HepG2 (cell line): ENCODE results near the gene CARS2. TPM values are rescaled to one million over a fixed set of nuclear protein-coding genes. Genes with fewer than 3 reads are reported as not detected.

Experiments
- ASH2L ChIP-seq: fragments of 300-600, 200-600 bp; sonication (generic); IDR thresholded peaks from 2 replicates; pipeline ENCODE4 v1.7.0; 2017; ENCODE audit warnings: low read depth, mild to moderate bottlenecking, moderate library complexity, mixed read lengths, low read length; ENCODE audit not compliant: insufficient read length
- ATAD3A ChIP-seq: sonication (generic); formaldehyde crosslinking; IDR thresholded peaks from 2 replicates; pipeline ENCODE4 v1.4.0; 2020; ENCODE audit warnings: missing genetic modification reagents
- DR1 ChIP-seq: sonication (generic); formaldehyde crosslinking; IDR thresholded peaks from 2 replicates; pipeline ENCODE4 v1.8.0; 2021; ENCODE audit warnings: mild to moderate bottlenecking, missing genetic modification reagents, inconsistent platforms
- ELF3 ChIP-seq: IDR thresholded peaks from 2 replicates; pipeline ENCODE4 v1.6.1; 2016; ENCODE audit warnings: missing genetic modification reagents, missing compliant biosample characterization
- FOXP1 ChIP-seq, 2 experiments: fragments of 450-650 bp in 1 of 2; IDR thresholded peaks; 2 replicates each; pipeline ENCODE4 v1.6.1; 2017 to 2018; ENCODE audit warnings: antibody characterized with exemption in 1 of 2
- GTF2F1 ChIP-seq: fragments of 150-350 bp; IDR thresholded peaks from 2 replicates; pipeline ENCODE4 v1.6.1; 2014; ENCODE audit warnings: low read length
- ISX ChIP-seq: sonication (generic); formaldehyde crosslinking; conservative IDR thresholded peaks from 2 replicates; pipeline ENCODE4 v1.5.0; 2020; ENCODE audit warnings: missing genetic modification reagents
- RCOR2 ChIP-seq: IDR thresholded peaks from 2 replicates; pipeline ENCODE4 v1.6.1; 2016; ENCODE audit warnings: missing biosample characterization, missing genetic modification reagents
- REXO4 ChIP-seq: sonication (generic); formaldehyde crosslinking; IDR thresholded peaks from 2 replicates; pipeline ENCODE4 v1.8.0; 2022; ENCODE audit warnings: missing genetic modification reagents, mild to moderate bottlenecking, borderline replicate concordance
- TEAD3 ChIP-seq: optimal IDR thresholded peaks from 2 replicates; pipeline ENCODE3; 2016; ENCODE audit warnings: borderline replicate concordance
- ZBTB38 ChIP-seq: sonication (generic); formaldehyde crosslinking; IDR thresholded peaks from 2 replicates; pipeline ENCODE4 v1.5.1; 2020; ENCODE audit warnings: mild to moderate bottlenecking, missing genetic modification reagents
- ZBTB8A ChIP-seq: sonication (generic); formaldehyde crosslinking; IDR thresholded peaks from 2 replicates; pipeline ENCODE4 v1.4.0; 2020; ENCODE audit warnings: mild to moderate bottlenecking, low read depth, missing genetic modification reagents, borderline replicate concordance
- ZFP90 ChIP-seq: sonication (generic); formaldehyde crosslinking; IDR thresholded peaks from 2 replicates; pipeline ENCODE4 v1.8.0; 2022; ENCODE audit warnings: missing genetic modification reagents, mild to moderate bottlenecking, inconsistent platforms, borderline replicate concordance
- ZNF12 ChIP-seq: sonication (generic); formaldehyde crosslinking; IDR thresholded peaks from 2 replicates; pipeline ENCODE4 v1.5.0; 2020; ENCODE audit warnings: missing genetic modification reagents
- ZNF354B ChIP-seq: sonication (generic); formaldehyde crosslinking; IDR thresholded peaks from 2 replicates; pipeline ENCODE4 v1.8.0; 2022; ENCODE audit warnings: mild to moderate bottlenecking, missing genetic modification reagents
- ZNF468 ChIP-seq: sonication (generic); formaldehyde crosslinking; IDR thresholded peaks from 2 replicates; pipeline ENCODE4 v1.8.0; 2022; ENCODE audit warnings: mild to moderate bottlenecking, moderate library complexity, missing genetic modification reagents
- ZNF788 ChIP-seq: sonication (generic); formaldehyde crosslinking; IDR thresholded peaks from 2 replicates; pipeline ENCODE4 v1.5.0; 2020; ENCODE audit warnings: mild to moderate bottlenecking, missing genetic modification reagents, borderline replicate concordance
- polyA plus RNA-seq, 8 experiments: library from polyadenylated mRNA; depleted of rRNA in 3 of 8; stranded (reverse) in 7 of 8; unstranded in 1 of 8; fragments of >200 nt; fragmentation: Illumina TruSeq in 4 of 8; extraction: Trizol in 4 of 8; gene quantifications; 2 replicates each; pipeline versions ENCODE4 v1.2.1 to v1.2.3, GENCODE V29; 2011 to 2016; ENCODE audit warnings: low read depth in 4 of 8, missing spikeins in 1 of 8, mixed read lengths in 1 of 8; ENCODE audit not compliant: insufficient read depth in 1 of 8
- total RNA-seq, 5 experiments: library from RNA; depleted of rRNA; stranded (reverse); fragments of >200 nt; fragmentation: Illumina TruSeq; extraction: Trizol; gene quantifications; 2 replicates each; pipeline ENCODE4 v1.2.3, GENCODE V29; 2016; ENCODE audit warnings: low read depth in 1 of 5
- TF ChIP-seq, protein P1 (sequence below): conservative IDR thresholded peaks from 2 replicates; pipeline ENCODE4 v1.6.1; 2018; ENCODE audit warnings: missing genetic modification reagents
- TF ChIP-seq, protein P2 (sequence below): sonication (generic); formaldehyde crosslinking; IDR thresholded peaks from 2 replicates; pipeline ENCODE4 v1.8.0; 2022; ENCODE audit warnings: missing genetic modification reagents, low read depth, mild to moderate bottlenecking, borderline replicate concordance
- TF ChIP-seq, protein P3 (sequence below): fragments of 450-650 bp; IDR thresholded peaks from 2 replicates; pipeline ENCODE4 v1.6.1; 2016
- TF ChIP-seq, protein P4 (sequence below): IDR thresholded peaks from 2 replicates; pipeline ENCODE4 v1.6.1; 2016; ENCODE audit warnings: low read depth, control low read depth
- TF ChIP-seq, protein P5 (sequence below): sonication (generic); formaldehyde crosslinking; IDR thresholded peaks from 2 replicates; pipeline ENCODE4 v1.8.1; 2023; ENCODE audit warnings: missing genetic modification reagents, inconsistent platforms, borderline replicate concordance
- TF ChIP-seq, protein P6 (sequence below): IDR thresholded peaks from 2 replicates; pipeline ENCODE4 v1.6.1; 2016

The CARS2 gene
- total and polyA plus RNA-seq, 2 of the 13 experiments (the other 11 are each of a cell fraction or from before 2014, with no cell fraction given), result 41.1 to 59.3 TPM

DNA sequence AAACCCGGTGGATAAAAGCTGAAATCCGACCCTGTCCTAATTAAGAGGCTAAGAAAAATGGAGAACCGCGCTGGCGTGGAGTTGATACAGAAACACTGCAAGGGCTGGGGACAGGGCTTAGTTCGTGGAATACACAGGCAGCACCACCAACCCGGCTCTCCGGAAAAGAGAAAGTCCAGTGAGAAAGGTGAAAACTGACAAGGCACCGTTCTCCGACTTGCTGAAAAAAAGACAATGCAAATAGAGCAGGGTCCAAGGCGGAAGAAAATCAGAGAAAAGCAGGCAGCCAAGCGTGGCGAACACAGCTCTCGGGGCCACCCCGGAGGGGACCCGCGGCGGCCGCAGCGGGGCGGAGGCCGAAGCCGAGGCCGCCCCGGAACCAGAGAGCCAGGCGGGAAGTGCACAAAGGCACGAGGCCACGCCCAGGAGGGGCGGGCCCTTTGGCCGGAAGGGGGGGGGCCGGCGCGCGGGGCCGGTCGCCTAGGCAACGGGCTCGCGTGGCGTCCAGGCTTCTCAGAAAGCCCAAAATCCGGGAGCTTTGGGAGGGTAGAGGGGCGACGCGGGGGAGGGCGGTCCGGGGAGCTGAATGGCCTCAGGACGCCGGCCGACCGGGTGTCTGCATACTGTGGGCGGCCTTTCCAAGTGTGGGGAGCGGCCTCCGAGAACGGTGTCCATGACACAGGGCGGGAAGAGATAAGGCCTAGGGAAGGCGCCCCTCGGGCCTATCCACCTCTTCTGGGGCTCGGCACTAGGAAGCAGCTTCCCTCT is 6.3 kb upstream of the CARS2 start (continued):
- TF ChIP-seq, protein P1, sequence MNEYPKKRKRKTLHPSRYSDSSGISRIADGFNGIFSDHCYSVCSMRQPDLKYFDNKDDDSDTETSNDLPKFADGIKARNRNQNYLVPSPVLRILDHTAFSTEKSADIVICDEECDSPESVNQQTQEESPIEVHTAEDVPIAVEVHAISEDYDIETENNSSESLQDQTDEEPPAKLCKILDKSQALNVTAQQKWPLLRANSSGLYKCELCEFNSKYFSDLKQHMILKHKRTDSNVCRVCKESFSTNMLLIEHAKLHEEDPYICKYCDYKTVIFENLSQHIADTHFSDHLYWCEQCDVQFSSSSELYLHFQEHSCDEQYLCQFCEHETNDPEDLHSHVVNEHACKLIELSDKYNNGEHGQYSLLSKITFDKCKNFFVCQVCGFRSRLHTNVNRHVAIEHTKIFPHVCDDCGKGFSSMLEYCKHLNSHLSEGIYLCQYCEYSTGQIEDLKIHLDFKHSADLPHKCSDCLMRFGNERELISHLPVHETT (CRISPR knock-in tag), result peak; percentile 93
- no peak for TF ChIP-seq ZNF354B (CRISPR knock-in tag)
- no peak for TF ChIP-seq ZNF468 (CRISPR knock-in tag)
- TF ChIP-seq ISX (CRISPR knock-in tag), result no peak
- TF ChIP-seq ASH2L, result peak; percentile 83
- no peak for TF ChIP-seq TEAD3 (CRISPR knock-in tag)
- TF ChIP-seq, protein P2, sequence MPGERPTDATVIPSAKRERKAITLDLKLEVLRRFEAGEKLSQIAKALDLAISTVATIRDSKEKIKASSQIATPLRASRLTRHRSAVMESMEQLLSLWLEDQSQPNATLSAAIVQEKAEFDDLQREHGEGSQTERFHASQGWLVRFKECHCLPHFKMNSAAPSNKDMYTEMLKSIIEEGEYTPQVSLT, result no peak
- TF ChIP-seq RCOR2 (CRISPR knock-in tag), result no peak
- TF ChIP-seq ZFP90, result peak; percentile 36; the same call in 1 of the 2 replicates
- TF ChIP-seq ELF3 (CRISPR knock-in tag), result peak; percentile 68
- no peak for TF ChIP-seq ZBTB8A
- TF ChIP-seq, protein P3, sequence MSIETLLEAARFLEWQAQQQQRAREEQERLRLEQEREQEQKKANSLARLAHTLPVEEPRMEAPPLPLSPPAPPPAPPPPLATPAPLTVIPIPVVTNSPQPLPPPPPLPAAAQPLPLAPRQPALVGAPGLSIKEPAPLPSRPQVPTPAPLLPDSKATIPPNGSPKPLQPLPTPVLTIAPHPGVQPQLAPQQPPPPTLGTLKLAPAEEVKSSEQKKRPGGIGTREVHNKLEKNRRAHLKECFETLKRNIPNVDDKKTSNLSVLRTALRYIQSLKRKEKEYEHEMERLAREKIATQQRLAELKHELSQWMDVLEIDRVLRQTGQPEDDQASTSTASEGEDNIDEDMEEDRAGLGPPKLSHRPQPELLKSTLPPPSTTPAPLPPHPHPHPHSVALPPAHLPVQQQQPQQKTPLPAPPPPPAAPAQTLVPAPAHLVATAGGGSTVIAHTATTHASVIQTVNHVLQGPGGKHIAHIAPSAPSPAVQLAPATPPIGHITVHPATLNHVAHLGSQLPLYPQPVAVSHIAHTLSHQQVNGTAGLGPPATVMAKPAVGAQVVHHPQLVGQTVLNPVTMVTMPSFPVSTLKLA, result peak; percentile 38; the same call in 1 of the 2 replicates
- no peak for TF ChIP-seq FOXP1 (IDR thresholded peaks at IDR 0.05)
- no peak for TF ChIP-seq FOXP1 (CRISPR knock-in tag; IDR thresholded peaks at IDR 0.05)
- TF ChIP-seq, protein P4, sequence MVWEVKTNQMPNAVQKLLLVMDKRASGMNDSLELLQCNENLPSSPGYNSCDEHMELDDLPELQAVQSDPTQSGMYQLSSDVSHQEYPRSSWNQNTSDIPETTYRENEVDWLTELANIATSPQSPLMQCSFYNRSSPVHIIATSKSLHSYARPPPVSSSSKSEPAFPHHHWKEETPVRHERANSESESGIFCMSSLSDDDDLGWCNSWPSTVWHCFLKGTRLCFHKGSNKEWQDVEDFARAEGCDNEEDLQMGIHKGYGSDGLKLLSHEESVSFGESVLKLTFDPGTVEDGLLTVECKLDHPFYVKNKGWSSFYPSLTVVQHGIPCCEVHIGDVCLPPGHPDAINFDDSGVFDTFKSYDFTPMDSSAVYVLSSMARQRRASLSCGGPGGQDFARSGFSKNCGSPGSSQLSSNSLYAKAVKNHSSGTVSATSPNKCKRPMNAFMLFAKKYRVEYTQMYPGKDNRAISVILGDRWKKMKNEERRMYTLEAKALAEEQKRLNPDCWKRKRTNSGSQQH (CRISPR knock-in tag), result 0 out of 2 replicates have a peak, but pooled peaks have one; percentile 37
- TF ChIP-seq, protein P5, sequence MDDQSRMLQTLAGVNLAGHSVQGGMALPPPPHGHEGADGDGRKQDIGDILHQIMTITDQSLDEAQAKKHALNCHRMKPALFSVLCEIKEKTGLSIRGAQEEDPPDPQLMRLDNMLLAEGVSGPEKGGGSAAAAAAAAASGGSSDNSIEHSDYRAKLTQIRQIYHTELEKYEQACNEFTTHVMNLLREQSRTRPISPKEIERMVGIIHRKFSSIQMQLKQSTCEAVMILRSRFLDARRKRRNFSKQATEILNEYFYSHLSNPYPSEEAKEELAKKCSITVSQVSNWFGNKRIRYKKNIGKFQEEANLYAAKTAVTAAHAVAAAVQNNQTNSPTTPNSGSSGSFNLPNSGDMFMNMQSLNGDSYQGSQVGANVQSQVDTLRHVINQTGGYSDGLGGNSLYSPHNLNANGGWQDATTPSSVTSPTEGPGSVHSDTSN (CRISPR knock-in tag), result 0 out of 2 replicates have a peak, but pooled peaks have one; percentile 5
- no peak for TF ChIP-seq GTF2F1
- TF ChIP-seq, protein P6, sequence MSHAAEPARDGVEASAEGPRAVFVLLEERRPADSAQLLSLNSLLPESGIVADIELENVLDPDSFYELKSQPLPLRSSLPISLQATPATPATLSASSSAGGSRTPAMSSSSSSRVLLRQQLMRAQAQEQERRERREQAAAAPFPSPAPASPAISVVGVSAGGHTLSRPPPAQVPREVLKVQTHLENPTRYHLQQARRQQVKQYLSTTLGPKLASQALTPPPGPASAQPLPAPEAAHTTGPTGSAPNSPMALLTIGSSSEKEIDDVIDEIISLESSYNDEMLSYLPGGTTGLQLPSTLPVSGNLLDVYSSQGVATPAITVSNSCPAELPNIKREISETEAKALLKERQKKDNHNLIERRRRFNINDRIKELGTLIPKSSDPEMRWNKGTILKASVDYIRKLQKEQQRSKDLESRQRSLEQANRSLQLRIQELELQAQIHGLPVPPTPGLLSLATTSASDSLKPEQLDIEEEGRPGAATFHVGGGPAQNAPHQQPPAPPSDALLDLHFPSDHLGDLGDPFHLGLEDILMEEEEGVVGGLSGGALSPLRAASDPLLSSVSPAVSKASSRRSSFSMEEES, result no peak
- no peak for TF ChIP-seq ZBTB38
- TF ChIP-seq DR1 (CRISPR knock-in tag), result no peak
- no peak for TF ChIP-seq ZNF788 (CRISPR knock-in tag)
- TF ChIP-seq ATAD3A, result no peak
- TF ChIP-seq ZNF12 (CRISPR knock-in tag), result no peak
- TF ChIP-seq REXO4, result no peak
